Stimulated activated CD8-positive, alpha-beta memory T cell treated with anti-CD3 and anti-CD28 coated beads, Interleukin-4, amount 100 ng/mL, for 48 hours (primary cell): ENCODE results near the gene VPS37C.

Source experiments
- DNase-seq: peaks from one replicate; pipeline ENCODE4 v3.0.0-alpha.2; 2020

VPS37C gene

GRCh38 chr11:61092280-61092766 is 68.9 kb downstream of the VPS37C start:
- peak; percentile 74 for DNase-seq

- DNase-seq, result peak; percentile 71
These were observed 69.6 kb downstream of the VPS37C start for GRCh38 chr11:61091373-61092279.

DNA sequence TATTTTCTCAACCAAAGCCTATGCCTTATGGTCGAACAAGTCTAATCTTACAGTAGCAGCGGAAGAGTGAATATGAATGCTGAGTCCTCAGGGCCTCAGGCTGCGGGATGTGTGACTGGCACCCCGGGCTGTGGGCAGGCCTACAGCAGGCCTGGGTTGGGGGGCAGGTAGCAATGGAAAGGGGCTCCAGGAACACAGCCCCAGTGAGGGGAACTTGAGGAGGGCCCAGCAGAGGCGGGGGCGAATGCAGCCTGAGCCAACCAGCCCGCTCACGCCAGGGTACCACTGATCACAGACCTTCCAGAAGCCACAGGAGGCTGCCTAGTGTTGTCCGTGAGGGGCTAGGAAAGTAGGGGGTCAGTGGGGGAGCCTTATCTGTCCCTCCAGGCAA is 70.2 kb downstream of the VPS37C start:
- peak; percentile 24 for DNase-seq

GRCh38 chr11:61090521-61090920 is 70.7 kb downstream of the VPS37C start:
- no peak for DNase-seq

GRCh38 chr11:61089806-61090491 is 71.3 kb downstream of the VPS37C start:
- peak; percentile 26 for DNase-seq

DNA sequence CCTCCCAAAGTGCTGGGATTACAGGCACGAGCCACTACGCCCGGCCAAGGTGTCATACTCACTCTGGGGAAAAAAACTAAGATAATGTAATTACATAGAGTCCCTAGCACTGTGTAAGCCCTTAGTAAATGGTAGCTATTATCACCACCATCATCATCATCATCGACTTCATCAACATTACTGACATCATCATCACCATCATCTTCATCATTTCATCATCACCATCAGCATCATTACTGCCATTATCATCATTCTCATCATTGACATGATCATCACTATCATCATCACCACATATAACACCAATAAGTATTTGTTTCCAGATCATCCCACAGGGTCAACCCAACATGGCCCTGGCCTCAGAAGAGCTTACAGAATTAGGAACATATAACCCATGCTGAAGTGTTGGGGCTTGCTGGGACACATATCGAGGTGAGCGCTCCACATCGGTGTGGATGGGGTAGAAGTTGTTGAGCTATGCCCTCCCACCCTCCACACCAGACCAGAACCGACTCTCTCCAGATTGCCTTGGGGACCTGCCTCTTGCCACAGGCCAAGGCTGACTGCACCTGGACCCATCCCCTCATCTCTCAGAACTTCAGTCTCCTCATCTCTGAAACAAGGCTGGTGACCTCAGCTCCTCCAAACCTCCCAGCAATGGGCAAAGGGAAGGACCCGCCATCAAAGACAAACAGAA is 73.7 kb downstream of the VPS37C start:
- no peak for DNase-seq

DNA sequence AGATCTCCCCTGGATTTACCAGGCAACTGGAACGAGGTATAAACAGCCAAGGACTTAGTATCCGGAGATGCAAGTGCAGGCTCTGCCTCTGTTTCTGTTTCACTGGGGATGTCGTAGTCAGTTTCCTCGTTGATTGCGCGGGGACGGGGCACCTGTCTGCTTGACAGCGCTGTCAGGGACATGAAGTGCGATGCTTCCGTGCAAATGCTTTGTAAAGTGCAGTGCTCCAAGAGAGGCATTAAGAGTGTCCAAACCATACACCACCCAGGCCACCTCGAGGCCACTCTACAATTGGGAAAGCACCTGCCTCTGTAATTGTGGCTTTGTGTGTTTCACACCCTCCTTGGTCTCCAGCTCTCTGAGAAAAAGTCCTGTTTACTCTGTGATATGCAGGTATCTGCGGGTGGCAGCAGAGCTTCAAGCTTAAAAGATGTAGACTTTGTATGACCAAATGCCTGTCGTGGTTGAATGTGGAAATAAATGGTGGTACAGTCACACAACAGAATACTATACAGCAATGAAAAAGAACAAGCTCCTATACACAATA is 77.6 kb downstream of the VPS37C start:
- DNase-seq, result peak; percentile 60

- peak; percentile 55 for DNase-seq
These were observed 78.2 kb downstream of the VPS37C start for GRCh38 chr11:61082931-61083531.

DNA sequence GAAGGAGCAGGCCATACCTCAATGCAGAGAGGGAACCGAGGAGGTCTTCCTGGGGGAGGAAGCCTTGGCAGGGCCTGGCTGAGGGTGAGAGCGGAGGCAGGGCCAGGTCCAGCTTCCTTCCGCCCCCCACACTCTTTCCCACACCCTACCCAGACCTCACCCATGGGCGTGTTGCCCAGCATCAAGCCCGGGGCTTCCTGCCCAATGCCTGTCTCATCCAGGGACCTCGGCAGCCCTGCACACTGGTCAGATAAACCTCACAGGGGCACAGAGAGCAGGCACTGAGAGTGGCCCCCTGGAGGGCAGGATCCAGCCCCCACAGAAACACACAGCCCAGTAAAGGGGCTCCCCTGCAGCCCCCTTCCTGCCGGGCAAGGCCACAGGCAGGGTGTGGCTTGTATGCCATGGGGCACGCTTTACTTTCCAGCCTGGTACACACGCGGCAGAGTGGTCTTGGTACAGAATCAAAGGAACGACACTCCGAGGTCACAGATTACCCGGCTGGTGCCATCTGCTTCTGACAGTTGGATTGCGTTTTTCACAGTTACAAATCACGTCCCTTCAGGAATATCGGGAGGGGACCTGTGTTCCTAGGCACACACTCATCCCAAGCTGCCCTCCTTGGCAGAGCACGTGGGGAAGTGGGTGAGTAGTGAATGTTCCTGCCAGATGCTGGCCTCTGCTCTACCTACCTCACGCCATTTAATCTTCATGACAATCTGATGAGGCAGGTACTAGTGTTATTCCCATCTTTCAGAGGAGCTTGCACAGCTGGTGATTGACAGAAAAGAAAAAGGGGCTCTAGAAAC is 79.0 kb downstream of the VPS37C start:
- peak; percentile 47 for DNase-seq

DNA sequence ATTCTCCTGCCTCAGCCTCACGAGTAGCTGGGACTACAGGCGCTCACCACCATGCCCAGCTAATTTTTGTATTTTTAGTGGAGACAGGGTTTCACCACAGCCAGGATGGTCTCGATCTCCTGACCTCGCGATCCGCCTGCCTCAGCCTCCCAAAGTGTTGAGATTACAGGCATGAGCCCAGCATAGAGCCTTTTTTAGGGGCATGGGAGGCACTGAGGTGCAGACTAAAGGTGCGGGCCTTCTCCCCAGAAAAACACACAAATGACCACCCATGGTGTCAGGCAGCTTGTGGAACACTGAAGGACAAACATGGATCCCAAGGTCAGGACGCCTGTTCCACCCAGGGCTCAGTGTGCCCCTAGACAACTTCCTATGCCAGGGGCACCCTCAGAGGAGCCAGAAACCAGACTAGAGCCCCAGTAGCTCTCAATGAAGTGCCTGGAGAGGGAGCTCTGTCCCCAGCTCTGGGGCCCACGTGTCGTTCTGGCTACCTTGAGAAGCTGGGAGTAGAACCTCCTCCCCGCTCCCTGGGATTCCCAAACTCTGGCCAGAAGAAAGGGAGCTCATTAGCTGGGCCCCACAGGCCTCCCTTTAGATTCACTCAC is 80.1 kb downstream of the VPS37C start:
- peak; percentile 46 for DNase-seq

- DNase-seq, result peak; percentile 38
These were observed 80.7 kb downstream of the VPS37C start for GRCh38 chr11:61080526-61080925.
